Esophagus squamous epithelium (tissue), 5 donors: ENCODE data around the gene GFOD2. TPM values are rescaled to one million over a fixed set of nuclear protein-coding genes. Genes with fewer than 3 reads are reported as not detected.

Source experiments
- DNase-seq: peaks from one replicate; lab custom pipeline; 2025; lab: John Stamatoyannopoulos, UW
- H3K27ac ChIP-seq, 4 donors: fragments of 200-600 bp; sonication (generic); one replicate each; pipeline ENCODE4 v1.5.1; 2016 to 2019; ENCODE audit warnings: mild to moderate bottlenecking in 1 of 4
- H3K27me3 ChIP-seq, 4 donors: fragments of 200-600 bp; sonication (generic); 1 replicate in 3 of 4; 2 replicates in 1 of 4; pipeline versions ENCODE4 v1.5.1 to v1.6.0; 2017 to 2021; ENCODE audit warnings: antibody characterized with exemption in 1 of 4
- H3K36me3 ChIP-seq, 3 donors: fragments of 200-600 bp; sonication (generic); one replicate each; pipeline ENCODE4 v1.5.1; 2016 to 2019
- H3K4me1 ChIP-seq, 3 donors: fragments of 200-600 bp; sonication (generic); one replicate each; pipeline ENCODE4 v1.5.1; 2017 to 2019
- H3K4me3 ChIP-seq, 4 donors: fragments of 200-600 bp; sonication (generic); 1 replicate in 3 of 4; 2 replicates in 1 of 4; pipeline ENCODE4 v1.5.1; 2016 to 2019; ENCODE audit warnings: mild to moderate bottlenecking in 2 of 4, moderate library complexity in 1 of 4
- H3K9me3 ChIP-seq, 3 donors: fragments of 200-600 bp; sonication (generic); one replicate each; pipeline ENCODE4 v1.5.1; 2016 to 2019
- CTCF ChIP-seq, 6 experiments: fragments of 450-650 bp in 4 of 6; fragments of 200-600 bp in 2 of 6; sonication (generic) in 2 of 6; IDR thresholded peaks; one replicate each; pipeline ENCODE4 v1.5.1; 2016 to 2019; ENCODE audit warnings: antibody characterized with exemption in 6 of 6, mild to moderate bottlenecking in 4 of 6, moderate library complexity in 4 of 6
- POLR2A ChIP-seq, 4 donors: fragments of 450-650 bp; IDR thresholded peaks; one replicate each; pipeline ENCODE4 v1.6.1; 2017; ENCODE audit warnings: antibody characterized with exemption in 4 of 4, mild to moderate bottlenecking in 4 of 4, moderate library complexity in 3 of 4
- WGBS, 2 donors: methylation state at CpG; one replicate each; pipeline ENCODE4 v1.1.5; 2018; 5-methylcytosine and 5-hydroxymethylcytosine counted together
- intact Hi-C: fragments of 100-400 bp; cut with DNase I; formaldehyde crosslinking; loops from one replicate; pipeline ENCODE4 v1.15.0; 2022
- total RNA-seq, 4 donors: library from RNA; depleted of rRNA; stranded (reverse); fragments of >200 nt; gene quantifications; one replicate each; pipeline ENCODE4 v1.1.0, GENCODE V29; 2016
- donor health status: DM: yes; HTN: yes; CAD: no.

GFOD2 gene
- total RNA-seq, 4 donors from 2014 or later: 26.1 to 63.3 (median 37.3) TPM

- H3K4me1 ChIP-seq: peaks cover 4 to 43% (median 6%) of the 10 kb centered on the region in 3 donors
- H3K27ac ChIP-seq: peak overlapping the region in 2 of 4 donors; percentile 38 to 55
Measured at GRCh38 chr16:67708368-67708771, 10.7 kb downstream of the GFOD2 start.

GRCh38 chr16:67707790-67708189, 11.3 kb downstream of the GFOD2 start:
- Histone ChIP-seq H3K36me3 (peaks cover 0 to 9% (median 0%) of the 10 kb centered on the region in 3 donors), H3K4me1 (peaks cover 4 to 44% (median 6%) of the 10 kb centered on the region in 3 donors), H3K9me3 (no peaks in the 10 kb centered on the region), H3K27ac (peak overlapping the region in 2 of 4 donors; percentile 38 to 55), H3K4me3 (no peak overlapping the region), H3K27me3 (no peaks in the 10 kb centered on the region)
- DNase-seq: no peak
- no peak for TF ChIP-seq POLR2A (IDR thresholded peaks at IDR 0.05)
- no peak for TF ChIP-seq CTCF (IDR thresholded peaks at IDR 0.05)
- intact Hi-C loops: no loop called here
- 90 to 96% methylated on average over 5 of the region's 5 CpGs for WGBS, 2 donors

More at GRCh38 chr16:67708368-67708771, 10.7 kb downstream of the GFOD2 start:
- no peak for DNase-seq
- H3K4me3 ChIP-seq: no peak overlapping the region
- 57 to 67% methylated on average over 2 of the region's 2 CpGs for WGBS, 2 donors
- no peak for TF ChIP-seq POLR2A (IDR thresholded peaks at IDR 0.05)
- TF ChIP-seq CTCF (IDR thresholded peaks at IDR 0.05): no peak
- intact Hi-C loops: no loop called here
- peaks cover 0 to 13% (median 0%) of the 10 kb centered on the region in 3 donors for H3K36me3 ChIP-seq
- H3K9me3 ChIP-seq: no peaks in the 10 kb centered on the region
- H3K27me3 ChIP-seq: no peaks in the 10 kb centered on the region

DNA sequence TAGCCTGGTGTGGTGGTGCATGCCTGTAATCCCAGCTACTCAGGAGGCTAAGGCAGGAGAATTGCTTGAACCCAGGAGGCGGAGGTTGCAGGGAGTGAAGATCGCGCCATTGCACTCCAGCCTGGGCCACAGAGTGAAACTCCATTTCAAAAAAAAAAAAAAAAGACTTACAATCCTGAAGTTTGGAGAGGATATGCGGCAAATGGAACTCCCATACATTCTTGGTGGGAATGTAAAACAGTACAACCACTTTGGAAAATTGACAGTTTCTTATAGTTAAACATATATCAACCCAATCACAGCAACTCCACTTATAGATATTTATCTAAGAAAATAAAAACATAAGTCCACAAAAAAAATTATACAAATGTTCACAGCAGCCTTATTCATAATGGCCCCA, 11.9 kb downstream of the GFOD2 start:
- Histone ChIP-seq H3K36me3 (peaks cover 0 to 9% (median 0%) of the 10 kb centered on the region in 3 donors), H3K9me3 (no peaks in the 10 kb centered on the region), H3K4me3 (no peak overlapping the region), H3K4me1 (peaks cover 4 to 47% (median 6%) of the 10 kb centered on the region in 3 donors), H3K27me3 (no peaks in the 10 kb centered on the region), H3K27ac (no peak overlapping the region)
- no peak for DNase-seq
- intact Hi-C loops: no loop called here
- no peak for TF ChIP-seq POLR2A (IDR thresholded peaks at IDR 0.05)
- WGBS, 2 donors: 97 to 100% methylated on average over 4 of the region's 4 CpGs

- Histone ChIP-seq H3K36me3 (peaks cover 0 to 15% (median 0%) of the 10 kb centered on the region in 3 donors), H3K27me3 (no peaks in the 10 kb centered on the region), H3K4me3 (no peak overlapping the region), H3K4me1 (peaks cover 4 to 46% (median 6%) of the 10 kb centered on the region in 3 donors), H3K27ac (no peak overlapping the region), H3K9me3 (no peaks in the 10 kb centered on the region)
- WGBS, 2 donors: 84 to 92% methylated on average over 5 of the region's 5 CpGs
- no peak for TF ChIP-seq CTCF (IDR thresholded peaks at IDR 0.05)
- TF ChIP-seq POLR2A (IDR thresholded peaks at IDR 0.05): no peak
- intact Hi-C loops: no loop called here
- no peak for DNase-seq
Measured at GRCh38 chr16:67704110-67704509, 15.0 kb downstream of the GFOD2 start.

DNA sequence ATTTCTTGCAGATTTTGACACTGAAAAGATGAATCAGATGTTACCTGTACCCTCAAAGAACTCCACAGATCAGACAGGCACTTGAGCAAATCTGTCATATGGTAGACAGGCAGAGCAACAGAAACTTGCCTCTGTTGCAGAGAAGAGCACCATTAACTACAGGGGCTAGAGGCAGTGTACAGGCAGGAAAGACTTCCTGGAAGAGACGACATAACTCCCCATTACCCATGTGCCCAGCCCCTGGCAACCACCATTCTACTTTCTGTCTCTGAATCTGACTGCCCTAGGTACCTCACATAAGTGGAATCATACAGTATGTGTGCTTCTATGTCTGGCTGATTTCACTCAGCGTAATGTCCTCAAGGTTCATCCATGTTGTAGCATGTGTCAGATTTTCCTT, 15.5 kb downstream of the GFOD2 start:
- intact Hi-C loops: no loop called here
- no peak for DNase-seq
- peak overlapping the region in 1 of 4 donors; percentile 23 for H3K27ac ChIP-seq
- H3K9me3 ChIP-seq: no peaks in the 10 kb centered on the region
- 68 to 75% methylated on average over 2 of the region's 2 CpGs for WGBS, 2 donors
- no peak for TF ChIP-seq POLR2A (IDR thresholded peaks at IDR 0.05)
- no peak for TF ChIP-seq CTCF (IDR thresholded peaks at IDR 0.05)
- no peaks in the 10 kb centered on the region for H3K27me3 ChIP-seq
- H3K36me3 ChIP-seq: peaks cover 0 to 20% (median 0%) of the 10 kb centered on the region in 3 donors
- peaks cover 2 to 43% (median 4%) of the 10 kb centered on the region in 3 donors for H3K4me1 ChIP-seq
- H3K4me3 ChIP-seq: no peak overlapping the region
